Measurements from ENCODE around the gene SLC24A5. TPM values are rescaled to one million over a fixed set of nuclear protein-coding genes. Genes with fewer than 3 reads are reported as not detected.

Gene SLC24A5
- total and polyA plus RNA-seq, 2 of the 4 experiments (the other 2 are of a cell fraction): not detected

DNA sequence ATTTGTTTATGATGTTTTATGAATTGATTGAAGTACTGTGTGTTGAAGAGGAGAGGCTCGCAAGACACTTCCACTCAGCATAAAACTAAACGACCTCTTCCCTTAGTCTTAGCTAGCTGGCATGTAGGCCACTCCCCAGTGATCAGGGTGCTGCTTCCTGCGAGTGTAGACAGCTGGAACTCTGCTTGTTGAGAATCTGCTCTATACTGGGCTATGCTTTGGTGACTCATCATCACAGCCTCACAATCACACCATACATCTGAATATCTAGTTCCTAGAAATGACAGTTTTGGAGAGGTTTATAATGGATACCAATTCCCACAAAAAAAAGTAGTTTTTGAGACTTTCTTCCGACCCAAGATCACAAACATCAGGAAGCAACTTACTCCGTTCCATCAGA lies 1.5 kb upstream of the SLC24A5 start:
- intact Hi-C loops (cut with micrococcal nuclease): no loop called here
- POLR2A ChIA-PET (ENCODE audit: unreplicated experiment): no interaction called here
- WGBS, 2 experiments (ENCODE audit: extremely low coverage in 2 of 2, insufficient read length in 1 of 2): no CpG with 5 or more reads among the region's 5 CpGs

More for the DNA sequence above, 1.5 kb upstream of the SLC24A5 start:
- no peak overlapping the region for H3K27ac ChIP-seq (ENCODE audit: insufficient read depth, low read length)
- no peak overlapping the region for H2BK5ac ChIP-seq (ENCODE audit: low read depth, low read length, poor library complexity, severe bottlenecking)
- in situ Hi-C loops (cut with MboI; ENCODE audit: low sequenced_read_pairs) (no loop called here), dilution Hi-C loops (cut with HindIII; ENCODE audit: low sequenced_read_pairs, unreplicated experiment) (no loop called here)
- no peak overlapping the region for H2BK20ac ChIP-seq (ENCODE audit: low read depth, low read length)
- H3K9ac ChIP-seq (ENCODE audit: low read depth, low read length): no peak overlapping the region
- no peaks in the 10 kb centered on the region for H3K9me3 ChIP-seq (ENCODE audit: control insufficient read depth, insufficient read depth, low read length)
- no peak for ATAC-seq (ENCODE audit: low read depth)
- H2BK120ac ChIP-seq (ENCODE audit: low read depth, low read length): no peak overlapping the region
- no peaks in the 10 kb centered on the region for H3K36me3 ChIP-seq (ENCODE audit: control insufficient read depth, insufficient read depth, low read length)
- H4K20me1 ChIP-seq (ENCODE audit: insufficient read depth, low read length): no peaks in the 10 kb centered on the region
- H3K27me3 ChIP-seq (ENCODE audit: control insufficient read depth, insufficient read depth, low read length): peaks cover 8% of the 10 kb centered on the region; the same call in 1 of the 2 replicates
- H3K79me1 ChIP-seq (ENCODE audit: low read depth in 1 of 2, low read length in 2 of 2): no peaks in the 10 kb centered on the region
- TF ChIP-seq MXI1 (IDR thresholded peaks at IDR 0.05; ENCODE audit: borderline replicate concordance, low read depth, low read length) (no peak), SMC3 (IDR thresholded peaks at IDR 0.05; ENCODE audit: low read depth, low read length) (no peak)
- TF ChIP-seq, protein P1, sequence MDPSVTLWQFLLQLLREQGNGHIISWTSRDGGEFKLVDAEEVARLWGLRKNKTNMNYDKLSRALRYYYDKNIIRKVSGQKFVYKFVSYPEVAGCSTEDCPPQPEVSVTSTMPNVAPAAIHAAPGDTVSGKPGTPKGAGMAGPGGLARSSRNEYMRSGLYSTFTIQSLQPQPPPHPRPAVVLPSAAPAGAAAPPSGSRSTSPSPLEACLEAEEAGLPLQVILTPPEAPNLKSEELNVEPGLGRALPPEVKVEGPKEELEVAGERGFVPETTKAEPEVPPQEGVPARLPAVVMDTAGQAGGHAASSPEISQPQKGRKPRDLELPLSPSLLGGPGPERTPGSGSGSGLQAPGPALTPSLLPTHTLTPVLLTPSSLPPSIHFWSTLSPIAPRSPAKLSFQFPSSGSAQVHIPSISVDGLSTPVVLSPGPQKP (IDR thresholded peaks at IDR 0.05; ENCODE audit: borderline replicate concordance, low read depth, low read length): no peak
- H2AFZ ChIP-seq (replicated peaks; ENCODE audit: low read length, poor library complexity): no peak overlapping the region
- no peak overlapping the region for H3K18ac ChIP-seq (ENCODE audit: low read depth, low read length)
- H3K9me1 ChIP-seq (ENCODE audit: insufficient read depth, low read length): no peaks in the 10 kb centered on the region
- H4K91ac ChIP-seq (ENCODE audit: insufficient read depth, low read depth, low read length): no peak overlapping the region
- no peak overlapping the region for H2AK5ac ChIP-seq (ENCODE audit: low read depth, low read length)
- no peaks in the 10 kb centered on the region for H3K4me1 ChIP-seq (ENCODE audit: control insufficient read depth, insufficient read depth, low read length)
- no peak overlapping the region for H3K4me3 ChIP-seq (ENCODE audit: insufficient read depth, low read depth, low read length)
- no peak for DNase-seq
- no peak overlapping the region for H3K23ac ChIP-seq (ENCODE audit: low read depth, low read length)
- H3K14ac ChIP-seq (replicated peaks; ENCODE audit: low read depth, low read length): no peak overlapping the region
- no peak overlapping the region for H4K8ac ChIP-seq (ENCODE audit: low read depth in 2 of 2, low read length in 2 of 2)
- no peak overlapping the region for H2AK9ac ChIP-seq (replicated peaks; ENCODE audit: low read depth, low read length, poor library complexity)
- no peak overlapping the region for H3K56ac ChIP-seq (ENCODE audit: extremely low read depth, insufficient read depth, low read length)
- CTCF ChIA-PET: interaction anchor here (0.6 kb wide), 1 partner anchor 58 kb away, joined by 4 read pairs; no protein-coding TSS in a partner anchor
- BruUV-seq (replicated peaks): no TSS peak
- no peak overlapping the region for H3K4me2 ChIP-seq (ENCODE audit: low read depth, low read length)
- no peak overlapping the region for H2BK15ac ChIP-seq (ENCODE audit: low read depth, low read length)
- H4K5ac ChIP-seq (ENCODE audit: low read depth, low read length): no peak overlapping the region
- no peak overlapping the region for H3K4ac ChIP-seq (ENCODE audit: low read depth, low read length)
